Smooth muscle cell (in vitro differentiated cells): ENCODE data around the gene HORMAD1. TPM values are rescaled to one million over a fixed set of nuclear protein-coding genes. Genes with fewer than 3 reads are reported as not detected.

Experiments used
- DNase-seq: peaks from one replicate; lab custom pipeline; 2025; ENCODE audit not compliant: unreplicated experiment; lab: John Stamatoyannopoulos, UW
- H2AFZ ChIP-seq: fragments of 200-600 bp; sonication (generic); 2 replicates; pipeline ENCODE4 v1.6.0; 2016; ENCODE audit warnings: antibody characterized with exemption, low read depth, mild to moderate bottlenecking
- H3F3A ChIP-seq: fragments of 200-600 bp; sonication (generic); 2 replicates; pipeline ENCODE4 v1.6.0; 2017; ENCODE audit warnings: antibody characterized with exemption, low read depth
- H3K27ac ChIP-seq: fragments of 200-600 bp; sonication (generic); 2 replicates; pipeline ENCODE4 v1.5.1; 2016; ENCODE audit warnings: low read depth, mild to moderate bottlenecking
- H3K27me3 ChIP-seq: fragments of 200-600 bp; sonication (generic); 2 replicates; pipeline ENCODE4 v1.6.1; 2016; ENCODE audit warnings: low read depth, mild to moderate bottlenecking
- H3K36me3 ChIP-seq: fragments of 200-600 bp; sonication (generic); 2 replicates; pipeline ENCODE4 v1.5.1; 2016; ENCODE audit warnings: low read depth
- H3K4me1 ChIP-seq: fragments of 200-600 bp; sonication (generic); 2 replicates; pipeline ENCODE4 v1.5.1; 2016; ENCODE audit warnings: low read depth
- H3K4me2 ChIP-seq: fragments of 200-600 bp; sonication (generic); 2 replicates; pipeline ENCODE4 v1.6.0; 2016; ENCODE audit warnings: mild to moderate bottlenecking
- H3K4me3 ChIP-seq: fragments of 200-600 bp; sonication (generic); 2 replicates; pipeline ENCODE4 v1.5.1; 2016; ENCODE audit warnings: mild to moderate bottlenecking
- H3K79me2 ChIP-seq: fragments of 200-600 bp; sonication (generic); 2 replicates; pipeline ENCODE4 v1.6.0; 2016; ENCODE audit warnings: low read depth, mild to moderate bottlenecking
- H3K9ac ChIP-seq: fragments of 200-600 bp; sonication (generic); 2 replicates; pipeline ENCODE4 v1.6.0; 2016; ENCODE audit warnings: low read depth
- H3K9me3 ChIP-seq: fragments of 200-600 bp; sonication (generic); replicated peaks from 2 replicates; pipeline ENCODE4 v1.5.1; 2016; ENCODE audit warnings: low read depth
- H4K20me1 ChIP-seq: fragments of 200-600 bp; sonication (generic); 2 replicates; pipeline ENCODE4 v1.6.0; 2016; ENCODE audit warnings: low read depth
- CTCF ChIP-seq: fragments of 200-600 bp; sonication (generic); IDR thresholded peaks from 2 replicates; pipeline ENCODE4 v1.5.1; 2017; ENCODE audit warnings: borderline replicate concordance, mild to moderate bottlenecking, antibody characterized with exemption; ENCODE audit not compliant: insufficient read depth, poor library complexity, severe bottlenecking
- WGBS: methylation state at CpG from one replicate; pipeline ENCODE4 v1.1.7; 2016; ENCODE audit warnings: low lambda C conversion rate; 5-methylcytosine and 5-hydroxymethylcytosine counted together
- polyA plus RNA-seq: library from polyadenylated mRNA; unstranded; fragments of >200 nt; fragmentation: Nextera tagmentation; extraction: Ambion mirVana; gene quantifications from 2 replicates; pipeline ENCODE4 v1.2.1, GENCODE V29; 2016
- total RNA-seq: library from RNA; depleted of rRNA; stranded (reverse); fragments of >200 nt; gene quantifications from 2 replicates; pipeline ENCODE4 v1.2.3, GENCODE V29; 2014

HORMAD1 gene
- total and polyA plus RNA-seq, 2 experiments from 2014 or later, result not detected

GRCh38 chr1:150696590-150696989 lies 24.1 kb downstream of the HORMAD1 start:
- H3K4me2 ChIP-seq, result peak overlapping the region; percentile 97
- H3K4me1 ChIP-seq, result peaks cover 9% of the 10 kb centered on the region
- H3K27ac ChIP-seq, result peak overlapping the region; percentile 73
- H4K20me1 ChIP-seq, result no peaks in the 10 kb centered on the region
- H2AFZ ChIP-seq, result peak overlapping the region; percentile 85
- WGBS, result 0% methylated on average over 3 of the region's 6 CpGs
- peaks cover 14% of the 10 kb centered on the region for H3K36me3 ChIP-seq
- no peak for TF ChIP-seq CTCF
- peak overlapping the region; percentile 82 for H3K9ac ChIP-seq
- peak overlapping the region; percentile 98 for H3K4me3 ChIP-seq
- no peak for DNase-seq
- no peaks in the 10 kb centered on the region for H3K9me3 ChIP-seq
- H3F3A ChIP-seq, result no peaks in the 10 kb centered on the region
- no peaks in the 10 kb centered on the region for H3K27me3 ChIP-seq
- peaks cover 17% of the 10 kb centered on the region for H3K79me2 ChIP-seq

- no peak for DNase-seq
- Histone ChIP-seq H3K9me3 (no peaks in the 10 kb centered on the region), H3K4me2 (peak overlapping the region; percentile 97), H3K4me1 (peaks cover 9% of the 10 kb centered on the region), H3K9ac (peak overlapping the region; percentile 82), H3K27ac (peak overlapping the region; percentile 73), H3K36me3 (peaks cover 14% of the 10 kb centered on the region), H3K79me2 (peaks cover 17% of the 10 kb centered on the region), H3F3A (no peaks in the 10 kb centered on the region), H2AFZ (no peak overlapping the region), H4K20me1 (no peaks in the 10 kb centered on the region), H3K27me3 (no peaks in the 10 kb centered on the region), H3K4me3 (peak overlapping the region; percentile 98)
- 63% methylated on average over 1 of the region's 1 CpG for WGBS
- TF ChIP-seq CTCF, result no peak
These were observed 24.5 kb downstream of the HORMAD1 start for GRCh38 chr1:150696162-150696561.

GRCh38 chr1:150695561-150695960 lies 25.1 kb downstream of the HORMAD1 start:
- Histone ChIP-seq H3K9ac (no peak overlapping the region), H3K9me3 (no peaks in the 10 kb centered on the region), H4K20me1 (peaks cover 4% of the 10 kb centered on the region), H3K4me3 (peak overlapping the region; percentile 98), H3K27me3 (no peaks in the 10 kb centered on the region), H3K36me3 (peaks cover 14% of the 10 kb centered on the region), H3K27ac (peak overlapping the region; percentile 73), H3F3A (no peaks in the 10 kb centered on the region), H3K79me2 (peaks cover 17% of the 10 kb centered on the region), H3K4me2 (peak overlapping the region; percentile 97), H3K4me1 (peaks cover 9% of the 10 kb centered on the region), H2AFZ (no peak overlapping the region)
- DNase-seq, result no peak
- TF ChIP-seq CTCF, result no peak
- 78% methylated on average over 4 of the region's 4 CpGs for WGBS

GRCh38 chr1:150692720-150693119 lies 28.0 kb downstream of the HORMAD1 start:
- no peak overlapping the region for H3K4me2 ChIP-seq
- H3K4me1 ChIP-seq, result peaks cover 9% of the 10 kb centered on the region
- no peaks in the 10 kb centered on the region for H3K9me3 ChIP-seq
- H3K9ac ChIP-seq, result no peak overlapping the region
- H2AFZ ChIP-seq, result no peak overlapping the region
- H3K79me2 ChIP-seq, result peaks cover 17% of the 10 kb centered on the region
- H3K27me3 ChIP-seq, result no peaks in the 10 kb centered on the region
- no peaks in the 10 kb centered on the region for H3F3A ChIP-seq
- no peak for TF ChIP-seq CTCF
- H3K36me3 ChIP-seq, result peaks cover 19% of the 10 kb centered on the region
- 95% methylated on average over 3 of the region's 3 CpGs for WGBS
- DNase-seq, result no peak
- H3K4me3 ChIP-seq, result no peak overlapping the region
- peaks cover 6% of the 10 kb centered on the region for H4K20me1 ChIP-seq
- H3K27ac ChIP-seq, result no peak overlapping the region
